IMR-90 (cell line): ENCODE measurements around the gene KIF1A. TPM values are rescaled to one million over a fixed set of nuclear protein-coding genes. Genes with fewer than 3 reads are reported as not detected.

Experiments used
- ATAC-seq: fragments of 200-7000 bp; cut with Tn5 transposase; 2 replicates; pipeline ENCODE4 v1.9.1; 2020; ENCODE audit warnings: low read depth, mild to moderate bottlenecking, moderate library complexity
- BruUV-seq: library from RNA; stranded (reverse); fragments of 400-500 nt; replicated peaks from 2 replicates; lab custom pipeline; 2021; lab: Mats Ljungman, UMichigan
- CTCF ChIA-PET: fragments of 300-600 bp; formaldehyde crosslinking; extraction: SDS; loops from one replicate; lab custom pipeline; 2021; ENCODE audit warnings: antibody characterized with exemption; lab: Yijun Ruan, JAX
- POLR2A ChIA-PET: fragments of 300-600 bp; sonication (Branson Sonifier 250); formaldehyde crosslinking; loops from one replicate; lab custom pipeline; 2022; ENCODE audit warnings: antibody characterized with exemption; ENCODE audit not compliant: unreplicated experiment; lab: Charles Lee
- DNase-seq: peaks from one replicate; pipeline ENCODE4 v3.0.0; 2013
- H2AFZ ChIP-seq: replicated peaks from 2 replicates; pipeline ENCODE3; 2013; ENCODE audit warnings: low read length, mild to moderate bottlenecking; ENCODE audit not compliant: poor library complexity
- H2AK5ac ChIP-seq: 2 replicates; pipeline ENCODE4 v1.6.1; 2013; ENCODE audit warnings: low read depth, low read length, inconsistent platforms
- H2AK9ac ChIP-seq: replicated peaks from 2 replicates; pipeline ENCODE3; 2013; ENCODE audit warnings: mild to moderate bottlenecking, low read depth, low read length, moderate library complexity; ENCODE audit not compliant: poor library complexity
- H2BK120ac ChIP-seq: 2 replicates; pipeline ENCODE4 v1.6.1; 2013; ENCODE audit warnings: low read depth, low read length, inconsistent platforms
- H2BK15ac ChIP-seq: 3 replicates; pipeline ENCODE4 v1.6.1; 2013; ENCODE audit warnings: low read depth, low read length, inconsistent platforms
- H2BK20ac ChIP-seq: 2 replicates; pipeline ENCODE4 v1.6.1; 2013; ENCODE audit warnings: low read depth, mild to moderate bottlenecking, inconsistent platforms, low read length, moderate library complexity
- H2BK5ac ChIP-seq: 2 replicates; pipeline ENCODE4 v1.6.1; 2013; ENCODE audit warnings: mild to moderate bottlenecking, low read depth, low read length, inconsistent platforms; ENCODE audit not compliant: poor library complexity, severe bottlenecking
- H3K14ac ChIP-seq: replicated peaks from 2 replicates; pipeline ENCODE4 v1.6.1; 2013; ENCODE audit warnings: low read depth, low read length, inconsistent platforms
- H3K18ac ChIP-seq: 2 replicates; pipeline ENCODE4 v1.6.1; 2013; ENCODE audit warnings: low read depth, low read length, control low read depth
- H3K23ac ChIP-seq: 2 replicates; pipeline ENCODE4 v1.6.1; 2013; ENCODE audit warnings: low read depth, low read length, inconsistent platforms
- H3K27ac ChIP-seq: 2 replicates; pipeline ENCODE4 v1.5.1; 2013; ENCODE audit warnings: mild to moderate bottlenecking, control low read depth, low read length; ENCODE audit not compliant: insufficient read depth
- H3K27me3 ChIP-seq: 2 replicates; pipeline ENCODE4 v1.6.1; 2013; ENCODE audit warnings: low read length; ENCODE audit not compliant: control insufficient read depth, insufficient read depth
- H3K36me3 ChIP-seq: 2 replicates; pipeline ENCODE4 v1.6.1; 2013; ENCODE audit warnings: low read length, mixed read lengths; ENCODE audit not compliant: control insufficient read depth, insufficient read depth
- H3K4ac ChIP-seq: 2 replicates; pipeline ENCODE4 v1.6.1; 2013; ENCODE audit warnings: low read depth, low read length, inconsistent platforms
- H3K4me1 ChIP-seq: 2 replicates; pipeline ENCODE4 v1.6.1; 2013; ENCODE audit warnings: low read length, mixed read lengths; ENCODE audit not compliant: control insufficient read depth, insufficient read depth
- H3K4me2 ChIP-seq: 2 replicates; pipeline ENCODE4 v1.6.1; 2013; ENCODE audit warnings: low read depth, mild to moderate bottlenecking, control low read depth, low read length, moderate library complexity
- H3K4me3 ChIP-seq: 2 replicates; pipeline ENCODE4 v1.5.1; 2013; ENCODE audit warnings: low read depth, mild to moderate bottlenecking, control low read depth, low read length, moderate library complexity; ENCODE audit not compliant: insufficient read depth
- H3K56ac ChIP-seq: 2 replicates; pipeline ENCODE4 v1.6.1; 2013; ENCODE audit warnings: low read length, inconsistent platforms; ENCODE audit not compliant: insufficient read depth; ENCODE audit errors: extremely low read depth
- H3K79me1 ChIP-seq, 2 experiments: 2 replicates each; pipeline ENCODE4 v1.6.1; 2013; ENCODE audit warnings: low read length in 2 of 2, inconsistent platforms in 1 of 2, low read depth in 1 of 2
- H3K9ac ChIP-seq: 2 replicates; pipeline ENCODE4 v1.6.1; 2013; ENCODE audit warnings: low read depth, low read length, control low read depth
- H3K9me1 ChIP-seq: 2 replicates; pipeline ENCODE4 v1.6.1; 2013; ENCODE audit warnings: low read length, inconsistent platforms; ENCODE audit not compliant: insufficient read depth
- H3K9me3 ChIP-seq: 2 replicates; pipeline ENCODE4 v1.6.1; 2013; ENCODE audit warnings: low read length; ENCODE audit not compliant: control insufficient read depth, insufficient read depth
- H4K20me1 ChIP-seq: 2 replicates; pipeline ENCODE4 v1.6.1; 2013; ENCODE audit warnings: low read length, inconsistent platforms; ENCODE audit not compliant: insufficient read depth
- H4K5ac ChIP-seq: 2 replicates; pipeline ENCODE4 v1.6.1; 2013; ENCODE audit warnings: mild to moderate bottlenecking, low read depth, low read length, control low read depth
- H4K8ac ChIP-seq, 2 experiments: 2 replicates each; pipeline ENCODE4 v1.6.1; 2013; ENCODE audit warnings: low read depth in 2 of 2, low read length in 2 of 2, control low read depth in 1 of 2, inconsistent platforms in 1 of 2
- H4K91ac ChIP-seq: 2 replicates; pipeline ENCODE4 v1.6.1; 2013; ENCODE audit warnings: low read depth, low read length, inconsistent platforms; ENCODE audit not compliant: insufficient read depth
- BHLHE40 ChIP-seq: fragments of 150-350 bp; IDR thresholded peaks from 2 replicates; pipeline ENCODE4 v1.6.1; 2016; ENCODE audit warnings: mild to moderate bottlenecking, low read depth, low read length
- CEBPB ChIP-seq: IDR thresholded peaks from 2 replicates; pipeline ENCODE4 v1.6.1; 2012; ENCODE audit warnings: low read depth, low read length, improper control_type of control experiment
- CHD1 ChIP-seq: IDR thresholded peaks from 2 replicates; pipeline ENCODE4 v1.6.1; 2012; ENCODE audit warnings: low read depth, low read length, improper control_type of control experiment
- ELK1 ChIP-seq: fragments of 150-350 bp; IDR thresholded peaks from 2 replicates; pipeline ENCODE4 v1.6.1; 2016; ENCODE audit warnings: low read depth, mild to moderate bottlenecking, low read length, moderate library complexity, borderline replicate concordance
- FOS ChIP-seq: fragments of 150-350 bp; IDR thresholded peaks from 2 replicates; pipeline ENCODE4 v1.6.1; 2016; ENCODE audit warnings: low read depth, low read length
- MAZ ChIP-seq: IDR thresholded peaks from 2 replicates; pipeline ENCODE4 v1.6.1; 2012; ENCODE audit warnings: low read depth, mild to moderate bottlenecking, low read length, improper control_type of control experiment, moderate library complexity, borderline replicate concordance
- MXI1 ChIP-seq: IDR thresholded peaks from 2 replicates; pipeline ENCODE4 v1.6.1; 2012; ENCODE audit warnings: low read depth, mild to moderate bottlenecking, low read length, moderate library complexity, borderline replicate concordance
- NFE2L2 ChIP-seq: fragments of 150-350 bp; IDR thresholded peaks from 2 replicates; pipeline ENCODE4 v1.6.1; 2016; ENCODE audit warnings: low read depth, mild to moderate bottlenecking, low read length
- POLR2A ChIP-seq: IDR thresholded peaks from 2 replicates; pipeline ENCODE4 v1.6.1; 2012; ENCODE audit warnings: mild to moderate bottlenecking, low read depth, low read length
- RAD21 ChIP-seq: IDR thresholded peaks from 2 replicates; pipeline ENCODE4 v1.6.1; 2012; ENCODE audit warnings: low read length, improper control_type of control experiment
- RCOR1 ChIP-seq: IDR thresholded peaks from 2 replicates; pipeline ENCODE4 v1.6.1; 2012; ENCODE audit warnings: mild to moderate bottlenecking, low read length, improper control_type of control experiment; ENCODE audit not compliant: insufficient replicate concordance
- RFX5 ChIP-seq: IDR thresholded peaks from 2 replicates; pipeline ENCODE4 v1.8.0; 2012; ENCODE audit warnings: low read depth, mild to moderate bottlenecking, low read length, moderate library complexity
- SMC3 ChIP-seq: fragments of 150-350 bp; IDR thresholded peaks from 2 replicates; pipeline ENCODE4 v1.6.1; 2016; ENCODE audit warnings: low read depth, mild to moderate bottlenecking, antibody characterized with exemption, low read length, moderate library complexity
- WGBS, 2 experiments: methylation state at CpG; one replicate each; pipeline versions ENCODE4 v1.1.5 to v1.1.7; 2013; ENCODE audit warnings: missing lambda C conversion rate in 2 of 2; ENCODE audit not compliant: insufficient read length in 1 of 2; ENCODE audit errors: extremely low coverage in 2 of 2; 5-methylcytosine and 5-hydroxymethylcytosine counted together
- dilution Hi-C: fragments of 300-500 bp; cut with HindIII; formaldehyde crosslinking; loops from one replicate; pipeline ENCODE4 v1.14.3; 2018; ENCODE audit warnings: low sequenced_read_pairs; ENCODE audit not compliant: unreplicated experiment
- in situ Hi-C: fragments of 300-500 bp; cut with MboI; formaldehyde crosslinking; loops from 3 replicates; pipeline ENCODE4 v1.14.3; 2019; ENCODE audit warnings: low sequenced_read_pairs, inconsistent platforms, mixed read lengths
- intact Hi-C: fragments of 100-400 bp; cut with micrococcal nuclease; formaldehyde crosslinking; loops from 2 replicates; pipeline ENCODE4 v1.10.0; 2022
- polyA plus RNA-seq, 3 experiments: library from polyadenylated mRNA; depleted of rRNA; stranded (reverse); fragments of >200 nt; gene quantifications; 2 replicates each; pipeline ENCODE4 v1.2.3, GENCODE V29; 2012; ENCODE audit warnings: low replicate concordance in 1 of 3
- total RNA-seq: library from RNA; depleted of rRNA; stranded (reverse); fragments of >200 nt; gene quantifications from 2 replicates; pipeline ENCODE4 v1.2.3, GENCODE V29; 2012
- TF ChIP-seq, protein P1 (sequence below): conservative IDR thresholded peaks from 2 replicates; pipeline ENCODE4 v1.5.1; 2012; ENCODE audit warnings: mild to moderate bottlenecking, low read depth, low read length, improper control_type of control experiment
- TF ChIP-seq, protein P2 (sequence below): fragments of 150-350 bp; IDR thresholded peaks from 2 replicates; pipeline ENCODE4 v1.6.1; 2017; ENCODE audit warnings: mild to moderate bottlenecking, antibody characterized with exemption, low read length, low read depth

KIF1A gene
- total and polyA plus RNA-seq, 2 of the 4 experiments (the other 2 are of a cell fraction): under 0.01 TPM; not detected in 1

DNA sequence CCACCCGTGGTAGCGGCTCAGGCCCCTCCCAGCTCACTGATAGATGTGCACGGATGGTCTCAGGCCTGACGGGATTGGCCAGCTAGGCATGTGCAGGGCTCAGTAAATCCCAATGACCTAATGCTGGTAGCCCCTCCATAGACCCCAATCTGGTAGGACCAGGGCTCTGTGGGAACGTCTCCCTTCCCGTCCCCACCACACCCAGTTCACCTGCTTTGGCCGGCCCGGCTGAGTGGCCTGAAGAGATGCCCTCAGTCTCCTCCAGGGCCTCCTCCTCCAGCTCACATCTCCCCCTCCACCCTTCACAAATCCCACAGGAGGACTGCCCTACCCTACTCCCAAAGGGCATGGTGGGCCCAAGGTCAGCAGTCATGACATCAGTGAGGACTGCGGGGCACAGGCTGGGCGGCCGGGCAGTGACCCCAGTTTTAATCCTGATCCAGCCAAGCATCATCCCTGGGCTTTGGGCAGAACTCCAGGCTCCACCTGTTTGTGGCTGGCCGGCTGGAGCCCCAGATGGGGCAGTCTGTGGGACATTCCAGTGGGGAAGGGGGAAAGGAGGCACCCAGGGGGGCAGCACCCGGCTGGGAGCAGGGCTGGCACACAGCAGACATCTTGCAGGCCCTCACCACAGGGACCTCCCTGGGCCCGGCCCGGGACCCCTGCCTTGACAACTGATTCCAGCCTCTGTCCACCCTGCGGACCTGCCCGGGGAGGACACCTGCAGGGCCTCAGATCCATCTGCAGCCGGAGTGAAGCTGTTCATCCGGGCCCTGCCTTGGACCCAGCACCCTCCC lies 2.3 kb downstream of the KIF1A start:
- peaks cover 15% of the 10 kb centered on the region for H3K9me3 ChIP-seq
- no peak overlapping the region for H3K14ac ChIP-seq
- no peak overlapping the region for H3K4me3 ChIP-seq
- dilution Hi-C loops: no loop called here
- intact Hi-C loops: no loop called here
- no peaks in the 10 kb centered on the region for H3K79me1 ChIP-seq
- H3K23ac ChIP-seq: no peak overlapping the region
- H4K5ac ChIP-seq: no peak overlapping the region
- no peaks in the 10 kb centered on the region for H3K4me1 ChIP-seq
- no peak overlapping the region for H3K4me2 ChIP-seq
- H3K9ac ChIP-seq: no peak overlapping the region
- no peak overlapping the region for H4K91ac ChIP-seq
- no peak overlapping the region for H2AFZ ChIP-seq
- in situ Hi-C loops: no loop called here
- no peaks in the 10 kb centered on the region for H3K9me1 ChIP-seq
- DNase-seq (no peak), ATAC-seq (no peak)
- H3K56ac ChIP-seq: no peak overlapping the region
- no peak overlapping the region for H2AK5ac ChIP-seq
- H2BK15ac ChIP-seq: no peak overlapping the region
- no peak overlapping the region for H2BK5ac ChIP-seq
- H3K27ac ChIP-seq: no peak overlapping the region
- H3K36me3 ChIP-seq: no peaks in the 10 kb centered on the region
- H2AK9ac ChIP-seq: no peak overlapping the region
- no peak overlapping the region for H3K18ac ChIP-seq
- no peak overlapping the region for H2BK120ac ChIP-seq
- no peak overlapping the region for H4K8ac ChIP-seq
- 65% methylated on average over 10 of the region's 19 CpGs; no CpG with 5 or more reads in 1 of the 2 experiments for WGBS, 2 experiments
- no peak overlapping the region for H2BK20ac ChIP-seq
- CTCF ChIA-PET: no interaction called here
- BruUV-seq: no TSS peak
- H4K20me1 ChIP-seq: no peaks in the 10 kb centered on the region; the same call in 1 of the 2 replicates
- H3K27me3 ChIP-seq: peaks cover 49% of the 10 kb centered on the region
- POLR2A ChIA-PET: no interaction called here
- no peak overlapping the region for H3K4ac ChIP-seq
- TF ChIP-seq RFX5: no peak
- no peak for TF ChIP-seq CEBPB
- TF ChIP-seq, protein P1, sequence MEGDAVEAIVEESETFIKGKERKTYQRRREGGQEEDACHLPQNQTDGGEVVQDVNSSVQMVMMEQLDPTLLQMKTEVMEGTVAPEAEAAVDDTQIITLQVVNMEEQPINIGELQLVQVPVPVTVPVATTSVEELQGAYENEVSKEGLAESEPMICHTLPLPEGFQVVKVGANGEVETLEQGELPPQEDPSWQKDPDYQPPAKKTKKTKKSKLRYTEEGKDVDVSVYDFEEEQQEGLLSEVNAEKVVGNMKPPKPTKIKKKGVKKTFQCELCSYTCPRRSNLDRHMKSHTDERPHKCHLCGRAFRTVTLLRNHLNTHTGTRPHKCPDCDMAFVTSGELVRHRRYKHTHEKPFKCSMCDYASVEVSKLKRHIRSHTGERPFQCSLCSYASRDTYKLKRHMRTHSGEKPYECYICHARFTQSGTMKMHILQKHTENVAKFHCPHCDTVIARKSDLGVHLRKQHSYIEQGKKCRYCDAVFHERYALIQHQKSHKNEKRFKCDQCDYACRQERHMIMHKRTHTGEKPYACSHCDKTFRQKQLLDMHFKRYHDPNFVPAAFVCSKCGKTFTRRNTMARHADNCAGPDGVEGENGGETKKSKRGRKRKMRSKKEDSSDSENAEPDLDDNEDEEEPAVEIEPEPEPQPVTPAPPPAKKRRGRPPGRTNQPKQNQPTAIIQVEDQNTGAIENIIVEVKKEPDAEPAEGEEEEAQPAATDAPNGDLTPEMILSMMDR: no peak
- TF ChIP-seq FOS: no peak
- TF ChIP-seq MXI1: no peak
- no peak for TF ChIP-seq RCOR1
- TF ChIP-seq ELK1: no peak
- no peak for TF ChIP-seq SMC3
- TF ChIP-seq, protein P2, sequence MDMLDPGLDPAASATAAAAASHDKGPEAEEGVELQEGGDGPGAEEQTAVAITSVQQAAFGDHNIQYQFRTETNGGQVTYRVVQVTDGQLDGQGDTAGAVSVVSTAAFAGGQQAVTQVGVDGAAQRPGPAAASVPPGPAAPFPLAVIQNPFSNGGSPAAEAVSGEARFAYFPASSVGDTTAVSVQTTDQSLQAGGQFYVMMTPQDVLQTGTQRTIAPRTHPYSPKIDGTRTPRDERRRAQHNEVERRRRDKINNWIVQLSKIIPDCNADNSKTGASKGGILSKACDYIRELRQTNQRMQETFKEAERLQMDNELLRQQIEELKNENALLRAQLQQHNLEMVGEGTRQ: no peak
- no peak for TF ChIP-seq POLR2A
- no peak for TF ChIP-seq RAD21
- no peak for TF ChIP-seq NFE2L2
- TF ChIP-seq BHLHE40: no peak
- TF ChIP-seq CHD1: no peak
- TF ChIP-seq MAZ: no peak
